NCI-H2196 treated with DMSO at 0.1 percent for 48 hours (cell line): ENCODE measurements around the gene PTGR3.

Experiments used
- DNase-seq: peaks from one replicate; lab custom pipeline; 2025; ENCODE audit not compliant: unreplicated experiment; lab: John Stamatoyannopoulos, UW

Gene PTGR3

GRCh38 chr18:75238100-75238499, 29.2 kb upstream of the PTGR3 start:
- no peak for DNase-seq

GRCh38 chr18:75235896-75236295, 27.0 kb upstream of the PTGR3 start:
- no peak for DNase-seq

GRCh38 chr18:75234901-75235300, 26.0 kb upstream of the PTGR3 start:
- no peak for DNase-seq

GRCh38 chr18:75231053-75231406, 22.1 kb upstream of the PTGR3 start:
- DNase-seq = no peak

DNA sequence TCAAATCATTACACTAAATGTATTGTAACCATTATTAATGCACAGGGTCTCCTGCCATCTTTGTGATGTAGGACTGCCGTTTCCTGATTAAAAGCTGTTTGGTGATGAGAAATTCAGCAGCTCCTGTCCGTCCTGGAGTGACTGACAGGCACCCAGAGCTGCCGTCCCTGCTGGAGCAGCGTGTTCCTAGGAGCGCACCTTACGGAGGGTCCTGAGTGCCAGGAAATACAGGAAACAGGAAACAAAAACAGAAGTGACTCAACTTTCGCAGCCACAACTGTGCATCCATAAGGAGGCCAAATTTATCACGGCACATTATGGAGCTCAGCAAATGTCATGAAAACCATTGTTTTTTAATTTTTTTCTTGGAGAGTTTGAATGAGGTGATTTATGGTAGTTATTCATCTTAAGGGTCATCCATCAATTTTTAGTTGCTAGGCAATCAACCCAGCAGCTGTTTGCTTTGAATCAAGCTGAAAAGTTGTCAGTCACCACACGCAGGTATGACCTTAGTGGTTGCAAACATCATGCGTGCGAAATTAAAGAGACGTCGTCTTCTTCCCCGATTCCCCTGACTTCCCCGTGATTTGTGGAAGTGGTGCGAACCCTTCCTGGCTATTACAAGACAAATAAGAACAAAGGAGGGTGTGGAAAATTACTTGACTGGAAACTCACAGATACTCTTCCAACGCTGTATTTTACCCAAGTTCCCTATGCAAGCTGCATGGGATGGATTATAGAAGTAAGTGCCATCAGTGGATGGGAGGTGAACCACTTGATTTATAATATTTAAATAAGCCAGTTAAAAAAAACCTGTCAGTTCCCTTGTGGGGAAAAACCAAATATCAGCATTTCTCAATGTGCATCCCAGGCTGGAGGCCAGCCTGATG, 21.5 kb upstream of the PTGR3 start:
- no peak for DNase-seq

GRCh38 chr18:75229437-75229836, 20.5 kb upstream of the PTGR3 start:
- no peak for DNase-seq

- DNase-seq = no peak
These were observed 20.0 kb upstream of the PTGR3 start for GRCh38 chr18:75228967-75229366.

GRCh38 chr18:75227535-75228296, 18.8 kb upstream of the PTGR3 start:
- no peak for DNase-seq

DNA sequence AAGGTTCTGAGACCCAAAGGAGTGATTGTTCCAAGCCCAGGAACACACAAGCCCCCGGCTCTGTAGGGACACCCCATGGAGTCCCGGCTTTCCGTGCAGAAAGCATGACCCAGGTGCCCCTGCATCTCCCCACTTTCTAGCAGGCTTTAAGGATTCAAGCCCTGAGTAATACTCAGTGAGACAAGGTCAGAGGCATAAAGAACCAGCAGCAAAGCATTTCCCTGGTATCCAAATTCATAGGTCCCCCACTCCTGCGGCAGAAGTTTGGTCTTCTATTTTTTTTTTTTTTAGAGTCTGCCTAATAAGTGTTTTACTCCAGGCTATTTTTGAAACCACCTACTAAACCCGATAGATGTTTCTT, 18.0 kb upstream of the PTGR3 start:
- DNase-seq = no peak

DNA sequence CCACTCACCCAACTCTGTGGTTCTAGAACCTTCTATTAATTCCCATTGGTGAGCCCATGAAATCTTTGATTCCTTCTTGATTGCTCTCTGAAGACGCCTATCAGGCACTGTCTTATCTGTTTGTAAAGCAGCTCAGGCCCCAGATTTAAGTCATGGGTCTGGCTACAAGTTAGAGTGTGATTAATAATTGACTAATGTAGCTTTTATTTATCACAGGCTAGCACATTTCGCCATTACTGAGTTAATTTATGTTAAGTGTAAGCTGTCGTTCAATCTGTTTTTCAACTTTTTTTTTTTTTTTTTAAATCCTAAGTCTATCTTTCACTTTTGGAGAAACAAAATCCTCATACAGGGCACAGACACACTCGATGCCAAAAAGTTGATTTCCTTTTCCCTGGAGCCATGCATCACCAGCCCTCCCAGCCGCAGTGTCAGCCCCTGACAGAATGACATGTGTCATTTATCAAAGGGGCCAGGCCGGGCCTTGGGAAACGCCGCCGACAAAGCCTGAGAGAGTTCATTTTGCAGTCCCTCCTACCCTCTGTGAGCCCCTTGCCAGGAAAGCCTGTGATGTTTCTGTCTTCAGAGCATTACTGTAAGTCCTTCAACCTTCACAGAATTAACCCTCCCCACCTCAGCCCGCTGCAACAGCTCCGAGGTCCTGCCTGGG, 17.5 kb upstream of the PTGR3 start:
- no peak for DNase-seq

DNA sequence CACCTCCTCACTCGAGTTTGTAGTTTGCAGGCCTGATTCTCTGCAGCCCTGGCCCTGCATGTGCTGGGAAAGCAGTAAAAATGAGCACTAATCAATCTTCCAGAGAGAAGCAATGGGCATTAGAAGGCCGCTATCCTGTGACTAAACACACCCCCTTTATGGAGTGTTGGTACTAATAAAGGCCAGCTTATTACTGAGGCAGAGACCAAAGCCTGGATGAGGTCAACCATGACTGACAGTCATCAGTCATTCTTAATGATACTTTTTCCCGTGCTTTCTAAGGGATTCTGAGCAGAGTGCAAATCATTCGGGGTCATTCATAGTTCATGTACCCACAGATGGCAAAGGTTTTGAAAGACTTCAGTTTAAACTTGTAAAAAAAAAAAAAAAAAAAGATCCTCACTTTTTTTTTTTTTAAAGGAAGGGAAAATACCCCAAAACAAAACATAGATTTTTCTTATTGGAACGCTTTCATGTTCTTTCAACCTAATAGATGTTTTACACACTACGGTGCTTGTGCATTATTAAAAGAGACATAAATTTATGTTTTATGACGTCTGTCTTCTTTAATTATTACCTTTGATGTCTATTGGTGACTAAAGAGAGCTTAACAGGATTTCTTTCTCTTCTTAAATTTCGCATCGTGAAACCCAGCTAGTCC, 14.9 kb upstream of the PTGR3 start:
- no peak for DNase-seq

DNA sequence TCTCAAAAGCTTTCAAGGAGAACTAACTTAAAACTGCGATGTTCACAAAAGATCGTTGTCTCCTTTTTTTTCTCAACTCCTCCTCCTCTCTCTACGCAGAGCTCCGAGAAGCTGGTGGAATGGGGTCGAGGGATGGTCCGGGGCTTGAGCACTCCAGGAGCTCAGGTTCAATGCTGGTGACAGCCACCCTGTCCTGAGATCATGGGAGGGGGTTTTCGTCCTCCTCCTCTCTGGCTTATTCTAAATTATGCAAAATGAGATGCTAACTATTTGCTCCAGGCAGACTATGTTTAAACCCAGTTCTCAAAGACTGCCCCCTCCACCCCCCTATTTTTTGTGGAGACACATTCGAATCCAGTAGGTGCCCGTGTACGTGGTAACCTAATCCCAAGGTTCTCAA, 13.5 kb upstream of the PTGR3 start:
- DNase-seq = no peak

DNA sequence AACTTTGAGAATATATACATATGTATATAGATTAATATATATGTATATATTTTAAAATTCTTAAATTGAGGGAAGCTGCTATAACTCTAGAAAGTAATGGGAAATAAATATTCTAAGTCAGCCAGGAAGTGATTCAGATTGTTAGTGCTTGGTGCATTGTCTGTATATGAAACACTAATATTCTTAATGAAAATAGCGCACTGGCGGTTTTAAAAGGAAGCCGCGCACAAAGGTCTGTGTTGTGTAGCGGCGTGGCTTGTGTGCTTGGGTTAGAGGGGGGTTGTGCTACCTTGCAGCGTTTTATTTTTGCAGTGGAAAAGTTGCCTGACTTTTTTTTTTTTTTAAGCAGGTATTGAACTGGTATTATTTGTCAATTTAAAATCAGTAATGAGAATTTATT, 13.0 kb upstream of the PTGR3 start:
- DNase-seq = no peak

DNA sequence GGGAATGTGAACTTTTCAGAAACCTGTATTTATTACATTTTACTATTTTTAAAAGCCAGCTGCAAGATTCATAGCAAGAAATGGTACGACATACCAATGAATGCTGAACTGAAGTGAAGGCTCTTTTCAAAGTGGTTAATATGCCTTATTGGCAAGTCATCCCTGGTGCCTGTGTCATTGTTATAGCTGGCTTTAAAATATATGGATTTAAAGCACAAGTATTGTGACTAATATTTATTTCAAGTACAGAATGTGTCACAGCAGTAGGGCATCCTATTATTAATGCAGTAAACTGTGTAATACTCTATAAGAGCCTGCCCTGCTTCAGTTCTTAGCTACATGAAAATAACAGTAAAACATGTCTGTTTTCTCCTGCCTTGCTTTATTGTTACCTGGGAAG, 12.5 kb upstream of the PTGR3 start:
- DNase-seq = no peak

- DNase-seq = no peak
These were observed 11.8 kb upstream of the PTGR3 start for GRCh38 chr18:75220551-75221355.

- no peak for DNase-seq
These were observed 10.9 kb upstream of the PTGR3 start for GRCh38 chr18:75219745-75220375.

DNA sequence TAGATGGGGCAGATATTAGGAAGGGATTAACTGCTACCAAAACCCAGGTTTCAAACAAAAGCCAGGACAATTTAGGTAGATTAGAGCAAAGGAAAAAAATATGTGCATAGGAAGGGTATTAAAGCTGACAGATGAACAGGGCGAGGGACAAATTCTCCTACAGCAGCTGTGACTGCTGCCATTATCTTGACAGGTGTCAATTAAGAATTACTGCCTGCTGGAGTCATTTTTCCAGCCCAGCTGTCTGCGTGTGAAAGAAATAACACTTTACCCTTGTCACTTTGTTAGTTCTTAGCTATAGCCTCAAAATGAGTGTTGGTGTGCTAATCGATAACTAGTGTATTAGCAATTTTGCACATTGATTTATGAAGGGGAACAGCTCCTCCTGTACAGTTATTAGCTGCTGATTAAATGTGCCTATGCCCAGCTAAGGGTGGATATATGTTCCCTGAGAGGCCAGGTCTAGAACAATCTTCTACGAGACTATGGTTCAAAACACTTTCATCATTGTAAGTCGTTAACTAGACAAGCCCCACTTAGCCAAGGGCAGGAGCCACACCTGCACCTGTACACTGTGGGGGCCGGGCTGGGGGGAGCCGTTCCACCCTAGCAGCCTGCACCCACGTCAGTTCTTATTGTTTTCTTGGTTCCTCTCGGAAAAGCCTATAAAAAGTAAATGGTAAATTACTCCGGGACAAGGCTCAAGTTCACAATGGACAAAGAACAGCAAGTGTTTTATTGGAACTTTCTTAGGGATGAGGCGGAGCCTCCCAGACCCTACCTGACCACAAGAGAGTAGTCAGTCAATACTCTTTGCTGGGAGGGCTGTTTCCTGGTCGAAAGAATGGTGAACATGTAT, 9.4 kb upstream of the PTGR3 start:
- DNase-seq = no peak

DNA sequence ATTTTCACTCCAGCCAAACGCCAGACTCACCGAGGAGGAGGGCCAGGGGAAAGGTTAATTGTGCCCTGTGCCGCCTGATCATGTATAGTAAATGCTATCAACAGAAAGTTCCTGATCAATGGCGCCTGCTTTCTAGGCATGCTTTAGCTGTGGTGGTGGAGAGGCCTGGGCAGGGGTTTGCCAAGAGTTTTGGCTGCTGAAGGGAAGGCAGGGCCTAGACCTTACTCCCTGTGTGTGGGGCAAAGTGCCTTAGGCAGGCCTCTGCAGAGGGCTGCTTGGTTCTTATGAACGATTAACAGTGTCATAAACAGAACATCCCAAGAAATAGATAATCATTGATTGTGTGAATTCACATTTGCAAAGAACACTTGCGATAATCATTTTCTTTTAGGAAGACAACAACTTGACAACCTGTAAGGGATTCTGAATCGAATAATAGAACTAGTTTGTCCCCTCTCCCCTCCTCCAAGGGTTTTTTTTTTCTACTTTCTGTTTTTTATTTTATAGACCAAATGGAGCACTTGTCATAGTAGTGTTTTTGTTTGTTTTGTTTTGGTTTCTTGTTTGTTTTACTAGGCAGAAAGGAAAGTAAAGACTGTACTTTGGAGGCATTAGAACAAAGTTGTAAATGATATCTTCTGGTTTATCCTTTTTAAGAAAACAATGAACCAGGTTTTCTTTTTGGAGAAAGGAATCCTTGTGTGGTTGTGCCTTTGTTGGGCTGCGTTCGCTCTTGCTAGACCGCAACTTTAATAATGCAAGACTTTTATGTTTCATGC, 8.2 kb upstream of the PTGR3 start:
- DNase-seq = no peak
